ENCODE measurements around the gene EDC4.

DNA sequence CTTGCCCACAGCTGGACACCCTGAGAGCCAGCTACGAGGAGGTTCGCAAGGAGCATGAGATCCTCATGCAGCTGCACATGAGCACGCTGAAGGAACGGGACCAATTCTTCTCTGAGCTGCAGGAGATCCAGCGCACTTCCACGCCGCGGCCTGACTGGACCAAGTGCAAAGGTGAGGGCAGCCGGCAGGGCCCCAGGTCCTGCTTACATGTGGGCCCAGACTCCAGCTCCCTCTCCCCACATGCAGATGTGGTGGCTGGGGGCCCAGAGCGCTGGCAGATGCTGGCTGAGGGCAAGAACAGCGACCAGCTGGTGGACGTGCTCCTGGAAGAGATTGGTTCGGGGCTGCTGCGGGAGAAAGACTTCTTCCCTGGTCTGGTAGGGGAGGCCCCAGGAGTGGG is 46.9 kb upstream of the EDC4 start:
- TF ChIP-seq, protein P1, sequence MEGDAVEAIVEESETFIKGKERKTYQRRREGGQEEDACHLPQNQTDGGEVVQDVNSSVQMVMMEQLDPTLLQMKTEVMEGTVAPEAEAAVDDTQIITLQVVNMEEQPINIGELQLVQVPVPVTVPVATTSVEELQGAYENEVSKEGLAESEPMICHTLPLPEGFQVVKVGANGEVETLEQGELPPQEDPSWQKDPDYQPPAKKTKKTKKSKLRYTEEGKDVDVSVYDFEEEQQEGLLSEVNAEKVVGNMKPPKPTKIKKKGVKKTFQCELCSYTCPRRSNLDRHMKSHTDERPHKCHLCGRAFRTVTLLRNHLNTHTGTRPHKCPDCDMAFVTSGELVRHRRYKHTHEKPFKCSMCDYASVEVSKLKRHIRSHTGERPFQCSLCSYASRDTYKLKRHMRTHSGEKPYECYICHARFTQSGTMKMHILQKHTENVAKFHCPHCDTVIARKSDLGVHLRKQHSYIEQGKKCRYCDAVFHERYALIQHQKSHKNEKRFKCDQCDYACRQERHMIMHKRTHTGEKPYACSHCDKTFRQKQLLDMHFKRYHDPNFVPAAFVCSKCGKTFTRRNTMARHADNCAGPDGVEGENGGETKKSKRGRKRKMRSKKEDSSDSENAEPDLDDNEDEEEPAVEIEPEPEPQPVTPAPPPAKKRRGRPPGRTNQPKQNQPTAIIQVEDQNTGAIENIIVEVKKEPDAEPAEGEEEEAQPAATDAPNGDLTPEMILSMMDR (conservative IDR thresholded peaks at IDR 0.05; ENCODE audit: low read length): no peak
- TF ChIP-seq EZH2phosphoT487 (IDR thresholded peaks at IDR 0.05; ENCODE audit: borderline replicate concordance, low read depth, low read length): no peak

All from OCI-LY7 (cell line).